Sciatic nerve (tissue), 2 donors: Measurements from ENCODE around the gene TMEM179. TPM values are rescaled to one million over a fixed set of nuclear protein-coding genes. Genes with fewer than 3 reads are reported as not detected.

Experiments used
- ATAC-seq: fragments of 200-7000 bp; cut with Tn5 transposase; one replicate; pipeline ENCODE4 v1.9.1; 2020; ENCODE audit warnings: mild to moderate bottlenecking, moderate library complexity
- DNase-seq: peaks from one replicate; pipeline ENCODE4 v3.0.0-alpha.2; 2020; ENCODE audit warnings: low spot score
- intact Hi-C: fragments of 100-400 bp; cut with DNase I; formaldehyde crosslinking; loops from one replicate; pipeline ENCODE4 v1.14.2; 2022
- total RNA-seq: library from RNA; stranded (reverse); fragmentation: NEBNext Ultra II Directional; extraction: Animal tissue kit (Norgen Biotek cat#: 25700); gene quantifications from one replicate; pipeline ENCODE4 v1.2.1, GENCODE V29; 2021
- donor health status: DM: no; HTN: no; CAD: no.
- donor health status: DM: no; HTN: no; CAD: no.

Gene TMEM179
- total RNA-seq, 1 donor from 2014 or later, result 4.5 TPM

GRCh38 chr14:104563742-104564615, 40.6 kb downstream of the TMEM179 start:
- intact Hi-C loops, result loop anchor here (2.0 to 10.0 kb wide), 2 partner anchors 427 to 489 kb away; no protein-coding TSS in a partner anchor
- ATAC-seq (peak; percentile 76), DNase-seq (peak; percentile 85)

DNA sequence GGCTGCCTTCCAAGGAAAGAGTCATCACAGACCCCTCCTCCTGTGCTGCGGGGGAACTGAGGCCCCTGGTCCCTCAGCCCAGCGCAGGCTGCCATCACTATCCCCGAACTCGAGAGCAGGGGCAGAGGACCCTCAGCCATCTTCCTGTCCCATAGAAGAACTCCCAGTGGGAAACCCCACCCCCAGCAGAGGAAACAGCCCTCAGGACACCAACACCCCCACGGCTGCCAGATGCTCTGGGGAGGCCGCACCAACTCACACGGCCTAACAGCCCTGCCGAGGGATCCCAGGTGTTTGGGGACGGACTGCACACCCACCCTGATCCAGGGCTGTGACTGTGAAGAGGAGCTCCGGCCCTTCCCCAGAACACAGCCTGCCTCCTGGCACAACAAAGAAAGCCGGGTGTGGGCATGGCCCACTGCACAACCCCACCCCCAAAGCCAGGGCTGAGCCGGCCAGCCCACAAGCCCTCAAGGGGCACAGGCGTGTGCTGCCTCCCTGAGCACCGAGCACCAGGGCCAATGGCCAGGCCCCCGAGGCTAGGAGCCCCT, 41.3 kb downstream of the TMEM179 start:
- no peak for ATAC-seq
- DNase-seq, result no peak
- intact Hi-C loops, result loop anchor here (10.0 kb wide), 1 partner anchor 488 kb away; no protein-coding TSS in a partner anchor

DNA sequence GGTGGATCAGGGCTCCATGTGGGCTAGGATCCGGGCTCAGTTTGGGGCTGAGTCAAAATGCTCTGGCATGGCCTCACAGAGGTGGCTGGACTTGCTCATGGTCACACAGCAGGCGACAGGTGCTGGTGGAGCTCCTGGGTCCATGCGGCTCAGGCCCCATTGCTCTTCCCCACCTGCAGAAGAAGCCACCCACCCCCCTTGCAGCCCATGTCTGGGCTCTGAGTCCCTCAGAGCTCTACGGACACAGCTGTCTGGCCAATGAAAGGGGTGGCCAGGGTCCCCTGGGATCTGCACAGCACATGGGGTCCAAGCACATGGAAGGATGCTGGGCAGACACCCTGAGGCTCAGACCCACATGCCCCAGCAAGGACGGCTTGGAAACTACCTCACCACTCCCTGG, 42.0 kb downstream of the TMEM179 start:
- DNase-seq, result no peak
- intact Hi-C loops, result loop anchor here (10.0 kb wide), 1 partner anchor 488 kb away; no protein-coding TSS in a partner anchor
- ATAC-seq, result no peak

- DNase-seq, result no peak
- ATAC-seq, result no peak
- intact Hi-C loops, result loop anchor here (10.0 kb wide), 1 partner anchor 487 kb away; no protein-coding TSS in a partner anchor
These were observed 42.7 kb downstream of the TMEM179 start for GRCh38 chr14:104561632-104562495.

DNA sequence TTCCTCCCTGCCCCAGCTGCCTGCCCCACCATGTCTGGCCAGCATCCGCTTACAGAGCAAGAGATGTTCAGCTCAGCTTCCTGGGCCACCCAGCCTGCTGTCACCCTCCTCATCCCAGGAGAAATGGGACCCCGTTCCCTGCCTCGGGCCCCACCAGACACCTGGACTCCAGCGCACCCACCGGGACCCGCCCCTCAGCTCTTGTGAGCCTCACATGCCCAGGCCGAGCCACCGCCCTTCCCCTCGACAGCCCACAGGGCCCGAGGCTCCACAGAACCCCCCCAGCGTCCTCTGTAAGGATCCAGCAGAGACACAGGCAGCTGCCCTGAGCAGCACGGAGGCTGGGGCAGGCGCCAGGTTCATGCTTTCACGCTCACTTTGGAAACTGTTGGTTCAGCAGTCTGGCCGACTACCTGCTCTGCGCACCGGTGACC, 43.4 kb downstream of the TMEM179 start:
- DNase-seq, result no peak
- intact Hi-C loops, result loop anchor here (10.0 kb wide), 1 partner anchor 486 kb away; no protein-coding TSS in a partner anchor
- ATAC-seq, result no peak

DNA sequence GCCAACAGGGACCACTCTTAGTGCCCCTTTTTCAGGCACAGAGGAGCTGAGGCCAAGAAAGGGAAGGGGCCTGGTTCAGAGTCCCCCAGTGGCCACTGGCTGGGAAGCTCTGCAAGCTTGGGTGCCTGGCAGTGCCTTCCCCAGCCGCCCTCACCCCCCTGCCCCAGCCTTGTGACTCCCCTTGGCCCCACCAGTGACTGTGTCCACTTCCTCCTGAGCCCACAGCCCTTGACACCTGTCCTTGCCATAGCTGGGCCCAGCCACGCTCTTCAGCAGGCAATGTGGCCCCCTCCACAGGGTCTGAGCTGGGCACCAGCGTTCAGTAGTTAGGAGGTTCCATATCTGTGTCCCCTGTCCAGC, 44.0 kb downstream of the TMEM179 start:
- intact Hi-C loops, result loop anchor here (10.0 kb wide), 1 partner anchor 486 kb away; no protein-coding TSS in a partner anchor
- no peak for ATAC-seq
- DNase-seq, result no peak

GRCh38 chr14:104559804-104560585, 44.6 kb downstream of the TMEM179 start:
- no peak for ATAC-seq
- intact Hi-C loops, result loop anchor here (10.0 kb wide), 1 partner anchor 485 kb away; no protein-coding TSS in a partner anchor
- DNase-seq, result no peak

DNA sequence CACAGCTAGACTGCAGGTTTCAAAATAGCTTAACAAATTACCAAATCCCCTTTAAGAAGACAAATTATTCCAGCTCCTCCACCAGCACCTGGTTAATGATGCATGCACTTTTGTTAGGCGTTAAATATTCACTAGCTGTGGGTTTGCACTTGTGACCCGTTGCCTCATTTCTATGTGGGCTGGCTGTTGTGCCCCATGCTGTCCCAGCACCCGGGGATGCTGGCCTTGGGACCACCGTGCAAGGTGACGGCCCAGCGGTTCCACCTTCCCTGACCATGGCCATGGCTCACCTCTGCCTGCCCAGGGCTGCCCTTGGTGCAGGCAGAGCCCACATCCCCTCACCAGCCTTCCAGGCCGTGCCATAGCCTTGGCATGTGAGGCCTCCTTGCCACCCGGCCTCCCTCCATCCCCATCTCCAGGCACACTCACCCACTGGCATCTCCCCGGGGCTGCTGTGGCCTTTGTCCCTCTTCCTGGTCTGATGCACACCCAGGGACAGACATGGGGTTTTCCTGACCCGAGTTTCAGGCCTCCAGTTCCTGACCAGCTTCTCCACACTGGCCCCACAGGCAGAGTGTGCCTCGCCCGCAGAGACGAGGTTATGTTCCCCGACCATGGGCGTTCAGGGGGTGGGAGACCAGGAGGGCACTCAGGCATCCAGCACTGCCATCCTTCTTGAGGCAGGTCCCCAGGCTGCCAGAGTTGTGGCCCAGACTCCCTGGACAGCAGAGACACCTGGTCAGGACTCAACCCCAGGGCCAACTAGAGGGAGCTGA, 45.4 kb downstream of the TMEM179 start:
- no peak for DNase-seq
- intact Hi-C loops, result no loop called here
- no peak for ATAC-seq

DNA sequence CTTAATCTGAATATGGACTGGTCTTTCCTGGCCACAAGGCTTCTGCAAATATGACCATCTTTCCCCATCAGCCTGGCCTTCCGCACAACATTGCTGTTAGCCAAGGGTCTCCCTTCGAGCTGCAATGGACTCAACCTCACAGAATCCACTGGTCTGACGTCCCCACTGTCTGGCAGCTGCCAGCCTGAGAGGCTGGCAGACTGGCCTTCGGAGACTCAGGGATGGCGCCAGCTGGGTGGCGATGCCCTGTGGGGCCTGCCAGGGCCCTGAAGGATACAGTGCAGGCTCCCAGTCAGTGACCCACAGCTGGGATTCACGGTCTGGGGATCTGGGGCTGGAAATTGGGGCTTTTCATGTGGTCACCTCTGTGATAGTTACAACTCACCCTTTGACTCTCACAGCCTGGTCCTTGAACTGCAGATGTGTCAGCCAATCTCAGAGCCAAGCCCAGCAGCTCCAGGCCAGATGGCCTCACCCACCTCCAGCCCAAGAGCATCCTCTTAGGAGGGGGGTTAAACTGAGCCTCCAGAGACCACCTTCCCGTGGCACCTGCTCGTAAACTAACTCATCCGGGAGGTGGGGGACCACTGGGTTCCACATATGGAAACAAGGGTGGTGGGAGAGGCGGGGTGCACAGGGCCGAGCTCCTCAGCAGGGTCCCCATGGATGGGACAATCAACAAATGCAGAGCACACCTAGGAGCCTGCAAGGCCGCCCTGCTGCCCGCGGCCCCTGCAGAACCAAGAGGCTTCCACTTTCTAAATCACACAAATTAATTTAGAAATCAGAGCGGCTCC, 46.1 kb downstream of the TMEM179 start:
- intact Hi-C loops, result no loop called here
- DNase-seq (no peak), ATAC-seq (no peak)

DNA sequence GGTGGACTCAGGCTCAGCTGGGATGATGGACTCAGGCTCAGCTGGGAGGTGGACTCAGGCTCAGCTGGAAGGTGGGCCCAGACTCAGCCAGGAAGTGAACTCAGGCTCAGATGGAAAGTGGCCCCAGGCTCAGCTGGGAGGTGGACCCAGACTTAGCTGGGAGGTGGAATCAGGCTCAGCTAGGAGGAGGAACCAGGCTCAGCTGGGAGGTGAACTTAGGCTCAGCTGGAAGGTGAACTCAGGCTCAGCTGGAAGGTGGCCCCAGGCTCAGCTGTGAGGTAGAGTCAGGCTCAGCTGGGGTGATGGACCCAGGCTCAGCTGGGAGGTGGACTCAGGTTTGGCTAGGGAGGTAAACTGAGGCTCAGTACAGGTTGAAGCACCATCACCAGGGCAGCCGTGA, 46.8 kb downstream of the TMEM179 start:
- intact Hi-C loops, result no loop called here
- DNase-seq, result no peak
- no peak for ATAC-seq

- intact Hi-C loops, result no loop called here
- no peak for DNase-seq
- no peak for ATAC-seq
These were observed 47.5 kb downstream of the TMEM179 start for GRCh38 chr14:104557086-104557485.

DNA sequence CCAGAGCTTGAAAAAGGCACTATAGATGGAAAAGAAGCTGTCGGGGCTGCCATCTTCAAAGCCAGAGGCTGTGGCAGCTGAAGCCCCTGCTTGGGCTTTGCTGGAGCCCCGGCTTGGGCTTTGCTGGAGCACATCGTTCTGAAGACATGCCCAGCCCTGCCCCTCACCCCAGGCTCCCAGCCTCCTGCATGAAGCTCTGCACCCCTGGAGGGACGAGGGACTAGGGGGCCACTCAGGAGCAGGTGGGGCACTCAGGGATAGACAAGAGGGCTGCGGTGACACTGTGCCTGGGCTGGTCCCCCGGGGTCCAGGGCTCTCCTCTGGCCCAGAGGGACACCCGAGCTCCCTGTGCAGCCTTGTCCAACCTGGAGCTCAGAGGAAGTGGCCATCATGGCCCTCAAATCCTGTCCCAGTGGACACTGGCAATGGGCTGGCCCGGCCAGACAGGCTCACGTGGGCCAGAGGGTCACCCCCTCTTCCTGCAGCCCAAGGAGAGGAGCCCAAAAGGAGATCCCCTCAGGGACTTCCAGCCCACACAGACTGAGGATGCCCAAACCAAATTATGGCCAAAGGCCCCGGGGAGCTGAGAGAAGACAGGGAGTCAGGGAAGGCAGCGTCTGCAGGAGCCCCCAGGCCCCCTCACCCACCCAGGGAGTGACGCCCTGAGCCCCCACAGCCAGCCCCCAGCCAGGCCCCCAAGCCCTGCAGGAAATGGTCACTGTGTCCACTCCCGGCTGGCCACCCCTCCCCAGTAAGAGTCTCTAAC, 48.1 kb downstream of the TMEM179 start:
- intact Hi-C loops, result no loop called here
- ATAC-seq (no peak), DNase-seq (no peak)

- intact Hi-C loops, result no loop called here
- no peak for DNase-seq
- ATAC-seq, result no peak
These were observed 48.9 kb downstream of the TMEM179 start for GRCh38 chr14:104555430-104556255.

DNA sequence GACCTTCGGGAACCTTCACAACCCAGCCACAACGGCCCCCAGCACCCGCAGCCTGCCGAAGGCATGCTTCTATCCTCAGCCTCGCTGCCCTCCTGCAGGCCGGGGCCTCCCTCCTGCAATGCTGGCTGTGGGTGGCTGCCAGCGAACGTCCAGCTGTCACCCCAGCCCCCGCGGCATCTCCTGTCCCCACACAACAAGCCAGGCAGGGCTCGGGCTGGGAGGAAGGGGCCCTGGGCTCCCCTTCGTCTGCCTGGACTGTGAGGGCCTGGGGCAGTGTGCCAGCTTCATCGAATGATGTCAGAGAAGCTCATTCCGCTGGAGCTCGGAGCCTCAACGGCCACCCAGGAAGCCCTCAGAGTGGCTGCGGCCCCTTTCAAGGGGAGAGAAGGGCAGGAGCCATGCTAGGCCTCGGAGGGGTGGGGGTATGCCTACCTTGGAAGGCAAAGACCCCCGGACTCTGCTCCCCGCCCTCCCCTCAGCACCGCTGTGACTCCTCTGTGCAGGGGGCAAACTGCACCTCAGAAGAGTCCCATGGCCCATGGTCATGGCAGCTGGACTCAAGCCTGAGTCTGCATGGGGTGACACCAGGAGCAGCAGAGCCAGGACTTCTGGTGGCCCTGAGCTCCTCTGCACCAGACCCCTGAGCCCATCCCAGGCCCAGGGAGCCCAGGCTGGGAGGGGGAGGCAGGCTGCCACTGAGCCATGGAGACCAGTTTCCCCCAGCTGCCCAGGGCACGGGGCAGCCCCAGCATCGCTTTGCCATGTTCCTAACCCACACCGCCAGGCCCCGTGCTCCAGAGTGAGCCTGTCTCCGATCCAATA, 49.8 kb downstream of the TMEM179 start:
- peak; percentile 53 for DNase-seq
- no peak for ATAC-seq
- intact Hi-C loops, result no loop called here
